Measurements from ENCODE around the gene TRPM3.

GRCh38 chr9:70557661-70558369 lies 563.6 kb downstream of the TRPM3 start:
- TF ChIP-seq CTCF (IDR thresholded peaks at IDR 0.05) (no peak), EZH2 (IDR thresholded peaks at IDR 0.05; ENCODE audit: borderline replicate concordance, insufficient read depth, low read depth, low read length, poor library complexity, severe bottlenecking) (no peak)
